HEK293 (cell line): ENCODE results near the gene ENDOG.
"Not testable (repeated sequence)": the region's sequence is repeated elsewhere in the genome, so short reads cannot be mapped to it uniquely, and the experiment has no call there.

Source experiments
- CTCF ChIA-PET: fragments of 350-600 bp; formaldehyde crosslinking; extraction: SDS; loops from one replicate; lab custom pipeline; 2021; ENCODE audit warnings: antibody characterized with exemption; lab: Yijun Ruan, JAX
- POLR2A ChIA-PET: fragments of 300-600 bp; formaldehyde crosslinking; extraction: SDS; loops from one replicate; lab custom pipeline; 2020; ENCODE audit warnings: antibody characterized with exemption, inconsistent platforms; lab: Yijun Ruan, JAX
- H3K27ac ChIP-seq: fragments of 200-500 bp; sonication (Bioruptor generic); 2 replicates; pipeline ENCODE4 v1.5.1; 2014; ENCODE audit warnings: low read depth, low read length, control low read depth, inconsistent platforms; ENCODE audit errors: extremely low read depth
- H3K36me3 ChIP-seq, 2 experiments: fragments of 200-500 bp in 1 of 2; sonication (Bioruptor generic) in 1 of 2; 1 replicate in 1 of 2; 2 replicates in 1 of 2; pipeline ENCODE4 v1.5.1; 2014 to 2017; ENCODE audit warnings: inconsistent platforms in 2 of 2, low read length in 2 of 2; ENCODE audit not compliant: control insufficient read depth in 2 of 2, insufficient read depth in 1 of 2
- H3K4me1 ChIP-seq: fragments of 200-500 bp; sonication (Bioruptor generic); 2 replicates; pipeline ENCODE4 v1.5.1; 2014; ENCODE audit warnings: mild to moderate bottlenecking, low read length, inconsistent platforms; ENCODE audit not compliant: control insufficient read depth, insufficient read depth
- H3K4me3 ChIP-seq: 2 replicates; pipeline ENCODE4 v1.5.1; 2011; ENCODE audit warnings: low read depth, mild to moderate bottlenecking, control low read depth, low read length, moderate library complexity
- H3K9me3 ChIP-seq: fragments of 200-500 bp; sonication (Bioruptor generic); 2 replicates; pipeline ENCODE4 v1.5.1; 2014; ENCODE audit warnings: low read depth, low read length, inconsistent platforms; ENCODE audit not compliant: control insufficient read depth, insufficient read depth
- OVOL3 ChIP-seq: fragments of 450-650 bp; formaldehyde crosslinking; IDR thresholded peaks from 2 replicates; pipeline ENCODE4 v1.5.1; 2016; ENCODE audit warnings: missing biosample characterization, missing genetic modification characterization
- REST ChIP-seq: fragments of 450-650 bp; formaldehyde crosslinking; IDR thresholded peaks from 2 replicates; pipeline ENCODE4 v1.5.1; 2016; ENCODE audit warnings: missing biosample characterization, missing genetic modification characterization
- SETDB1 ChIP-seq: IDR thresholded peaks from one replicate; pipeline ENCODE4 v1.6.1; 2017; ENCODE audit warnings: mild to moderate bottlenecking, low read length, moderate library complexity, mixed read lengths; ENCODE audit not compliant: insufficient read length
- SP7 ChIP-seq: fragments of 450-650 bp; formaldehyde crosslinking; IDR thresholded peaks from 2 replicates; pipeline ENCODE4 v1.5.1; 2016; ENCODE audit warnings: missing biosample characterization, missing genetic modification characterization
- ZBTB20 ChIP-seq: fragments of 450-650 bp; formaldehyde crosslinking; IDR thresholded peaks from 2 replicates; pipeline ENCODE4 v1.5.1; 2016; ENCODE audit warnings: missing biosample characterization, missing genetic modification characterization
- ZNF10 ChIP-seq: fragments of 450-650 bp; formaldehyde crosslinking; IDR thresholded peaks from 2 replicates; pipeline ENCODE4 v1.5.1; 2017; ENCODE audit warnings: missing biosample characterization, missing genetic modification characterization
- ZNF174 ChIP-seq: fragments of 450-650 bp; formaldehyde crosslinking; IDR thresholded peaks from 2 replicates; pipeline ENCODE4 v1.5.0; 2017; ENCODE audit warnings: missing biosample characterization, mild to moderate bottlenecking, missing genetic modification characterization
- ZNF19 ChIP-seq: fragments of 450-650 bp; formaldehyde crosslinking; IDR thresholded peaks from 2 replicates; pipeline ENCODE4; 2016; ENCODE audit warnings: missing biosample characterization, missing genetic modification characterization, low read depth
- ZNF202 ChIP-seq: fragments of 450-650 bp; formaldehyde crosslinking; IDR thresholded peaks from 2 replicates; pipeline ENCODE4 v1.5.1; 2016; ENCODE audit warnings: missing biosample characterization, missing genetic modification characterization, borderline replicate concordance
- ZNF266 ChIP-seq: fragments of 450-650 bp; formaldehyde crosslinking; IDR thresholded peaks from 2 replicates; pipeline ENCODE4 v1.5.1; 2016; ENCODE audit warnings: missing biosample characterization, missing genetic modification characterization, low read depth
- ZNF274 ChIP-seq, 2 experiments: fragments of 200-500 bp in 1 of 2; fragments of 450-650 bp in 1 of 2; sonication (Bioruptor generic) in 1 of 2; formaldehyde crosslinking in 1 of 2; IDR thresholded peaks; 2 replicates each; pipeline versions ENCODE4 v1.5.1 to v1.6.1; 2014 to 2016; ENCODE audit warnings: borderline replicate concordance in 1 of 2, inconsistent platforms in 1 of 2, low read length in 1 of 2, missing biosample characterization in 1 of 2, missing genetic modification characterization in 1 of 2
- ZNF416 ChIP-seq: fragments of 450-650 bp; formaldehyde crosslinking; IDR thresholded peaks from 2 replicates; pipeline ENCODE4 v1.5.1; 2016; ENCODE audit warnings: missing biosample characterization, missing genetic modification characterization
- ZNF791 ChIP-seq: fragments of 450-650 bp; formaldehyde crosslinking; IDR thresholded peaks from 2 replicates; pipeline ENCODE4 v1.5.1; 2016; ENCODE audit warnings: missing biosample characterization, missing genetic modification characterization
- TF ChIP-seq, protein P1 (sequence below): fragments of 450-650 bp; formaldehyde crosslinking; IDR thresholded peaks from 2 replicates; pipeline ENCODE4 v1.5.1; 2016; ENCODE audit warnings: missing biosample characterization, missing genetic modification characterization

Gene ENDOG

GRCh38 chr9:128780093-128780492 is 38.2 kb upstream of the ENDOG start:
- CTCF ChIA-PET, H3K4me1 ChIP-seq, H3K9me3 ChIP-seq, POLR2A ChIA-PET, H3K4me3 ChIP-seq, H3K27ac ChIP-seq, H3K36me3 ChIP-seq: not testable (repeated sequence)

- Histone ChIP-seq H3K27ac (no peak overlapping the region), H3K9me3 (no peaks in the 10 kb centered on the region), H3K4me3 (no peak overlapping the region), H3K36me3 (no peaks in the 10 kb centered on the region), H3K4me1 (no peaks in the 10 kb centered on the region)
- ChIA-PET CTCF (interaction anchor here (0.7 to 0.8 kb wide), 2 partner anchors 12 to 29 kb away, joined by 3 to 6 read pairs; no protein-coding TSS in a partner anchor), POLR2A (interaction anchor here (1.1 kb wide), 1 partner anchor 37 kb away, joined by 3 read pairs; the partner anchor contains the start of gene ENDOG)
- TF ChIP-seq REST (tag by site-specific recombination): no peak
- peak; percentile 79 for TF ChIP-seq SETDB1
- no peak for TF ChIP-seq ZNF10
- TF ChIP-seq ZNF19 (tag by site-specific recombination): no peak
- no peak for TF ChIP-seq ZNF174 (tag by site-specific recombination)
Observed at GRCh38 chr9:128781187-128782070, 36.9 kb upstream of the ENDOG start.

DNA sequence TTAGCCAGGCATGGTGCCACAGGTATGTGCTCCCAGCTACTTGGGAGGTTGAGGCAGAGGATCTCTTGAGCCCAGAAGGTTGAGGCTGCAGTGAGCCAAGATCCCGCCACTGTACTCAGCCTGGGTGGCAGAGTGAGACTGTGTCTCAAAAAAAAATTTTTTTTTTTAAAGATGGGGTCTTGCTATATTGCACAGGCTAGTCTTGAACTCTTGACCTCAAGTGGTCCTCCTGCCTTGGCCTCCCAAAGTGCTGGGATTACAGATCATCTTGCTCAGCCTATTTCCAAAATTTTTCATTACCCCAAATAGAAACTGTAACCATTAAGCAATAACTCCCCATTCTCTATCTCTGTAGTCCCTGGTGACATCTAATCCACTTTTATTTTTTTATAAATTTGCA is 35.6 kb upstream of the ENDOG start:
- H3K4me3 ChIP-seq: no peak overlapping the region
- no peaks in the 10 kb centered on the region for H3K9me3 ChIP-seq
- no peak overlapping the region for H3K27ac ChIP-seq
- ChIA-PET POLR2A (interaction anchor here (0.6 to 1.1 kb wide), 2 partner anchors 36 to 192 kb away, joined by 3 read pairs; partner anchors contain the start of gene ENDOG), CTCF (interaction anchor here (0.6 to 1.4 kb wide), 3 partner anchors 13 to 68 kb away, joined by 3 read pairs; no protein-coding TSS in a partner anchor)
- no peaks in the 10 kb centered on the region for H3K36me3 ChIP-seq
- H3K4me1 ChIP-seq: no peaks in the 10 kb centered on the region
- no peak for TF ChIP-seq ZNF266
- TF ChIP-seq ZNF274 (IDR thresholded peaks at IDR 0.05; ENCODE audit: low read length): no peak
- no peak for TF ChIP-seq ZNF274 (tag by site-specific recombination; IDR thresholded peaks at IDR 0.05; ENCODE audit: borderline replicate concordance)
- no peak for TF ChIP-seq ZNF202 (tag by site-specific recombination)
- no peak for TF ChIP-seq ZBTB20 (tag by site-specific recombination)
- no peak for TF ChIP-seq ZNF416
- TF ChIP-seq, protein P1, sequence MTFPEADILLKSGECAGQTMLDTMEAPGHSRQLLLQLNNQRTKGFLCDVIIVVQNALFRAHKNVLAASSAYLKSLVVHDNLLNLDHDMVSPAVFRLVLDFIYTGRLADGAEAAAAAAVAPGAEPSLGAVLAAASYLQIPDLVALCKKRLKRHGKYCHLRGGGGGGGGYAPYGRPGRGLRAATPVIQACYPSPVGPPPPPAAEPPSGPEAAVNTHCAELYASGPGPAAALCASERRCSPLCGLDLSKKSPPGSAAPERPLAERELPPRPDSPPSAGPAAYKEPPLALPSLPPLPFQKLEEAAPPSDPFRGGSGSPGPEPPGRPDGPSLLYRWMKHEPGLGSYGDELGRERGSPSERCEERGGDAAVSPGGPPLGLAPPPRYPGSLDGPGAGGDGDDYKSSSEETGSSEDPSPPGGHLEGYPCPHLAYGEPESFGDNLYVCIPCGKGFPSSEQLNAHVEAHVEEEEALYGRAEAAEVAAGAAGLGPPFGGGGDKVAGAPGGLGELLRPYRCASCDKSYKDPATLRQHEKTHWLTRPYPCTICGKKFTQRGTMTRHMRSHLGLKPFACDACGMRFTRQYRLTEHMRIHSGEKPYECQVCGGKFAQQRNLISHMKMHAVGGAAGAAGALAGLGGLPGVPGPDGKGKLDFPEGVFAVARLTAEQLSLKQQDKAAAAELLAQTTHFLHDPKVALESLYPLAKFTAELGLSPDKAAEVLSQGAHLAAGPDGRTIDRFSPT (tag by site-specific recombination): no peak
- no peak for TF ChIP-seq OVOL3 (tag by site-specific recombination)
- TF ChIP-seq ZNF791: no peak
- no peak for TF ChIP-seq SP7
